Measurements from ENCODE around the gene DAAM1.

The DAAM1 gene

DNA sequence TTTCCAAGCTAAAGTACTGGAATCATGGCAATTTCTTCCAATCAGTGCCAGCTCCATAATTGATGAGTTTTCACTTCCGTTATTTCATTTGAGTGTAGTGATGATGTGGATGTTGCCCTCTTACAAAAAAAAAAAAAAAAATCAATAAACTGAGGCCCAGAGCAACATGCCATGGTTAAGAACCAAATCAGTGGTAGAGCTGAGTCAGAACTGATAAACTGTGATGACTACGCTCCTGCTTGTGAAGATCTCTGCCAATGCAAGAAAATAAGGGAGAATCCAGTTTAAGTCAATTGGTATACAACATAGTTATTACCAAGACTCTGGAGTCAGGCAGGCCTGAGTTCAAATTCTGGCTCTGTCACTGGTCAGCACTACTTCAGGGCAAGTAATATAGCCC, 174.0 kb downstream of the DAAM1 start:
- no peak for DNase-seq (ENCODE audit: low read depth, low spot score)

DNA sequence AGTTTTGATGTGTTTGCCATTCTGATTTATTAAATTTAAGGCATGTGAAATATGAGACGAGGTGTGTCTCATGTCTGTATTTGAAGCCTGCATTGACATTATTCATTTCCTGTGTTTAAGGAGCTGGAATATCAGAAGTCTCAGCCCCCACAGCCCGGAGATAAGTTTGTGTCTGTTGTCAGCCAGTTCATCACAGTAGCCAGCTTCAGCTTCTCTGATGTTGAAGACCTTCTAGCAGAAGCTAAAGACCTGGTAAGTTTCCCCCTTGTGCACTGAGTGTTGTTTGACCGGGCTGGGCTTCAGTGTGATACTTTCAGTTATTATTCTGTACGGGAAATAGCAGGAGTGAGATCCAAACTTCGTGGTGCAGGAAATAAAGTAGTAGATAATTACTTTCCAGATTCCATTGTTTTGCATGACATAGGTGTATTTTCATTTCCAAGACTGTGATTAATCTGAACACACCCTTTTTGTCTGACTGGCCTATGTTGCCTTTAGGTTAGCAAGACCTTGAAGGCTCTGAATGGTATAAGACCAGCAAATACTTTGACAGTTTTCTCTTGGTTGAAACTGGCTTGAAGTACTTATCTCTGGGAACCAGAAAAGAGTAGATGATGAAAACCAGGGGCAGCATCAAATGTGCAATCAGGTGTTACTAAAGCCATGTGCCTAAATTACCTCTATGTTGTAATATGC, 175.2 kb downstream of the DAAM1 start:
- no peak for DNase-seq (ENCODE audit: low read depth, low spot score)

DNA sequence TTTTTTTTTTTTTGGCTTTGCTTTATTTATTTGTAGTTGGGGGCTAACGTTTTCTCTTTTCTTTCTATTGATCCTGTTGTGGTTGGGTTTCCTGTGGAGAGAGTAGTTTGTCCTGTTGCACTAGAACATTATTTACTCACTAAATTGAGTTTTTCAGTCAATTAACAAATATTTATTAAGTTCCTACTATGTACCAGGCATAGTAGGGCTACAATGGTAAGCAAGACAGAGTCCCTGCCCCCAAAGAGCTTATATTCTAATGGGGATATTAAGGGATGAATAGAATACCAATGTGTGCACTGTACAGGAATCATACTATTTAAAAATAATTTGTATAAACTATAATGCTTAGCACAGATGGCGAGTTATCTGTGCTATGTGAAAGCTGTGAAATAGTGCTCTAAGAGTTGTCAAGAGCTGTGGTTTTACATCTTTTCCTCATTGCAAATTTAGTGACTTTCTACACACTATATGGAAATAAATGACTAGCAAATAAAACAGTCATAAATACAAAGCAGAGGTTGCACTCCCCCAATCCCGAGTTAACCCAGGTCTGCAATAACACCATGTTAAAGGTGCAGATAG, 181.8 kb downstream of the DAAM1 start:
- no peak for DNase-seq (ENCODE audit: low read depth, low spot score)

DNA sequence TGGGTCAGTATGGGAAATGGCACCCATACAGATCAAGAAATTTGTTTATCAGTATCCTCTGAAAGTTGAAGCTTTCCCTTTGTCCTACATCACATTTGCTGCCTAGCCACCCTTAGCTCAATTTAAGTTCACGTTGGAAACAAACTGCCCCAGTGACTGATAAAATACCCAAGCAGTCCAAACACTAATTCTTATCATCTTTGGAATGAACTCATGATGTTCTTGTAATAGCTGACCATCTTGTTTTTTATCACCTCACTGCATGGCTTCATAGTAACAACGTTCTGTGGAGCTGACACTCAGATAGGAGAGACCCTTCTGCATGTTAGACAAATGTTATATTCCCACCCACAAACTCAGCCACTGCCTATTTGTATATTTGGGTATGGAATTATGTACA, 183.3 kb downstream of the DAAM1 start:
- DNase-seq (ENCODE audit: low read depth, low spot score): no peak

DNA sequence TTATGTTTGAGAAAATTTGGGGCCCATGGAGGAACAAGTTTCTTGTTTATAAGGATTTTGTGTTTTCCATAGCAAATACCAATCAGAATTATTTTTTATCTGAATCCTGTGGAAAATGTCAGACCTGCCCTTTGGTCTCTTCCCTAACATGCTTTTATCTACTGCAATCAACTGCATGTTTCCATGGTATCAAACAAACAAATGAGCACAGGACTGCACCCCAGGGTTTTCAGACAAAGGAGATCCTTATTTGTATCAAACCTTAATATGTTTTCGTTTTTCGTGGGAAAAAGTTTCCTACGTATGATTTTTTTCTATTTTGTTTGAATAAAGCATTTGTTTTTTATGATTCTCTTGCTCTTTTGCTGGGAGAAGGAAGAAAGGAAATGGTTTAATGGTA, 185.6 kb downstream of the DAAM1 start:
- DNase-seq (ENCODE audit: low read depth, low spot score): no peak

DNA sequence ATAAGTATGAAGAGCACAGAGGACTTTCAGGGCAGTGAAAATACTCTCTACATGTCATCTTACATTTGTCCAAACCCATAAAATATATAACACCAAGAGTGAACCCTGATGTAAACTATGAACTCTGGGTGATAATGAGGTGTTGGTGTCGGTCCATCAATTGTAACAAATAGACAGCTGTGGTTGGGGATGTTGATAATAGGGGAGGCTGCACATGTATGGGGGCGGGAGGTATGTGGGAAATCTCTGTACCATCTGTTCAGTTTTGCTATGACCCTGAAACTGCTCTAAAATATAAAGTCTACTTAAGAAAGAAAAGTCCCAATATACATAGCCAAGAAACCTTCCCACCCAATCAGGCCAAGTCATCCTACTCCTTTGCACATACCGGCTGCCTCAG, 188.2 kb downstream of the DAAM1 start:
- DNase-seq (ENCODE audit: low read depth, low spot score): no peak

DNA sequence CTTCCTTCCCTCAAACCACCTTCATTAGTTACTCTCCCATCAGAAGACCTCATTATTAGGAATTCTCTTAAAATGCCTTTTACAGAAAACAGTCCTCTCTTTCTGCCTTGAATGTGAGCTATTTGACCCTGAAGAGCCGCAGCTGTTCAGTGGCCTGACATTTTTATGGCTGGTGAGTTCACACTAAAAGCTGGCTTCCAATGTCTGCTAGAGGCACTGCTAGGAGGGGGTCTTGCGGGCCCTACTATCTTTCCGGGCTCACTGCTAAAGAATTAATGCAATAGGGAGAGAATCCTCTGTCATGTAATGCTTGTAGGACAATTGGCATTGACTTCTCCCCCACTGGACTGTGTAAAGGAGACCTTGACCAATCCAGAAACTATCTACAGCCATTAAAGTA, 189.0 kb downstream of the DAAM1 start:
- DNase-seq (ENCODE audit: low read depth, low spot score): no peak

DNA sequence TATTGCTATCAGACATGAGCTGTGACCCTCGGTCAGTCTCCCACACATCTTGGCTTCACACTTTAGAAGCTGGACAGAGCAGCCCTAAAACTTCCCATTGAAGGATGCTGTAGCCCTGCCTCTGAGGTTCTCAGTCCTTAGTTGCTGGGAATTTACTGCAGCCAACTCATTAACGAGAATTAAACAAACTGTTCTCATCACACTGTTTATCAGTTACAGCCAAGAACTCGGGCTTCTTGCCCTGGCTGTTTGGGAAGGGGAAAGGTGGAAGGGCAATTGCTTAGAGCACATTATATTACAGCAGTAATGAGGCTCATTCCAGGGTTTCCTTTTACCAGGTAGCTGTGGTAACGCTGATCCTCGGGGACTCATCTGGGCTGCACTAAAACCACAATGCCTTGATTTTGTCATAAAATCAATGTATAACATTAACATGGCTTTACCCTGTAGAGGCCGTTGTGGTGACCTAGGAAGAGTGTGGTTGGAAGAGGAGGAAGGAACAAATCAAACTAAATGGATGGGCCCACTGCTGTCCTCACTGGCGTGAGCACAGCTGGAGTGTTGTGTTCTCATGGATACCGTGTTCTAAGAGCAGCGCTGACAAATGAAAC, 189.6 kb downstream of the DAAM1 start:
- no peak for DNase-seq (ENCODE audit: low read depth, low spot score)

DNA sequence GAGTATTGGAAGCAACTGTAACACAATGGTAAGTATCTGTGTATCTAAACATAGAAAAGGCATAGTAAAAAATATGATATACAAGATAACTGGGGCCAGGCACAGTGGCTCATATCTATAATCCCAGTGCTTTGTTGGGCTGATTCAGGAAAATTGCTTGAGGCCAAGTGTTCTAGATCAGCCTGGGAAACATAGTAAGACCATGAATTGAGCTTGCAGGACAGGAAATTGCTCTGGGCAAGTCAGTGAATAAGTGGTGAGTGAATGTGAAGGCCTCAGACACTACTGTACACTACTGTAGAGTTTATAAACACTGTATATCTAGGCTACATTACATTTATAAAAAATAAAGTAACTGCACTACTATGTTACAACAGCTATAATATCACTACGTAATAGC, 201.5 kb downstream of the DAAM1 start:
- no peak for DNase-seq (ENCODE audit: low read depth, low spot score)

DNA sequence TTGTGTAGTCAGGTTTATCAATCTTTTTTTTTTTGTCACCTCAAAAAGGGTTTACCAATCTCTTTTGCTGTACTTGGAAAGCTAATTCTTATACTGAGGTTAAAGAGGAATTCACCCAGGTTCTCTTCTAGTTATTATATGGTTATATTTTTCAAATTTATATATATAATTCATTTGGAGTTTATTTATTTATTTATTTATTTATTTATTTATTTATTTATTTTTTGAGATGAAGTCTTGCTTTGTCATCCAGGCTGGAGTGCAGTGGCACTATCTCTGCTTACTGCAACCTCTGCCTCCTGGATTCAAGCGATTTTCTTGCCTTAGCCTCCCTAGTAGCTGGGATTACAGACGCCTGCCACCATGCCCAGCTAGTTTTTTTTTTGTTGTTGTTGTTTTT, 202.9 kb downstream of the DAAM1 start:
- no peak for DNase-seq (ENCODE audit: low read depth, low spot score)

DNA sequence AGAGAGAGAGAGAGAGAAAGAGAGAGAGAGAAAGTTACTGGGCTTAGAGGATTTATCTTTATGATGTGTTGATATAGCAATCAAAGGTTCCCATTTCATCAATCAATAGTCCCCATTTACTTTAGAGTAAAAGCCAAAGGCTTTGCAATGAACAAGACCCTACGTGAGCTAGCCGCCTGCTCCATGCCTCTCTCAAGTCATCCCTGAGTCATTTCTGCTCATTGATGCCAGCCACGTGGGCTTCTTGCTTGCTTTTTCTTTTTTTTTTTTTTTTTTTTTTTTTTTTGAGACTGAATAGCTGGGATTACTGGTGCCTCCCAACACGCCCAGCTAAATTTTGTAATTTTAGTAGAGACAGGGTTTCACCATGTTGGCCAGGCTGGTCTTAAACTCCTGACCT, 205.8 kb downstream of the DAAM1 start:
- DNase-seq (ENCODE audit: low read depth, low spot score): no peak

DNA sequence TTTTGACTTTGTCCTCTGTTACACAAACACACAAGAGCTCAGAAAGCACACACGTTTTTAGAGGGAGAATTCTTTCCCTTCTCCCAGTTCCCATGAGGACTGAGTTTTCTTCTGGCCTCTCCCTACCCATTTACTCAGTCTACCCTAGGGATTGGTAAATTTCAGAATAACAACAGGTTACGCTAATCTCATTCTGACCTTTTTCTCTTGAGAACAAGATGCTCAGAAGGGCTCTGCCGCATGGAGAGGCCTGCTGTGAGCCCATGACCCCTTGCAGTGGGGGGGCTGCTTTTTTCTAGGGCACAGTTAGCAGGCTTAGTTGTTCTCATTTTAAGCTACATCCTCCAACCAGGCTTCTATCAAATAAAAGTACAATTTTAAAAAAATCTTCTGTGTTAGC, 207.2 kb downstream of the DAAM1 start:
- DNase-seq (ENCODE audit: low read depth, low spot score): peak; percentile 64

DNA sequence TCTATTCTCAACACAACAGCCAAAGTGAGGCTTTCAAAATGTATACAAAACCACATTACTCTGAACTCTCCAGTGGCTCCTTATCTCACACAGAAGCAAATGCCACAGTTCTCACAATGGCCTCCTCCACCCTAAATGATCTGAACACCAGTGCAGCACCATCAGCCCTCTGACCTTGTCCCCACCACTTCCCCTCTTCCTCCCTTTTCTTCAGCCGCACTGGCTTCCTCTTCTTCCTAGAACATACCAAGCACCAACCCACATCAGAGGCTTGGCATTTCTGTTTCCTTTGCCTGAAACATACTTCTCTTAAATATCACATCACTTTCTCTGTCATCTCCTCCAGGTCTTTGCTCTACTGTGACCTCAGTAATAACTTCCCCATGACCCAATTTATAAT, 210.4 kb downstream of the DAAM1 start:
- DNase-seq (ENCODE audit: low read depth, low spot score): no peak

DNA sequence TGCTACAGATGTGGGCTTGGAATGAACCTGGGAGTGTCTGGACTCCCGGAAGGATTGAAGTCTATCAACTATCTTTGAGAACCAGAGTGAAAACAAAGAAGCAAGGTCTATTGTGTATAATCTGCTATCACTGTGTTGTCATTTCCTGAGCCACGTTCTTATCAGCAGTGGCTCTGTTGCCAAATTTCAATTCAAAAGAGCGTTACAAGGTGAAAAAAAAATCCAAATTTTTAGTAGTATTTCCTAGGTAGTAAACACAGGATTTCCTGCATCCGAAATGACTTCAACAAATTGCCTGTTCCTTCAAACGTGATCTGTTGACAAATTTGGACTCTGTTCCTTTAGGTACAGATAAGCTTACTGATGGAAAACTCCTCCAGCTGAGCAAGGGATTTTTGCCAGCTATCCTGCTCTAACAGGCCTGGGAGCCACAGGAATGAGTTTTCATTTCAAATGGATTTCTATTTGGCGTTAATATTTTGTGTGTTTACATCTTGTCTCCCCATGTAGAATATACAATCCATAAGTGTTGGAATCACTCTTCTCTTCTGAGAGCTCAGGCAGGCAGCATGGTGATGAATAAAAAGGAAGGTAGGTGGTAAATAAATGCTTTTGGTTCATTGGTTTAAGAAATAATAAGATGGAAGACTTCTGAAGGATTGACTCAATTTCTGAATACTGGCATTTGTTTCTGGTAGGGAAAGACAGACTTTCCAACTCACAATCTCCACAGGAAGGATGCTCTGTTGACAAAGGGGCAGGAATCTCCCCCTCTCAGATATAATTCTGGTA, 218.2 kb downstream of the DAAM1 start:
- no peak for DNase-seq (ENCODE audit: low read depth, low spot score)

DNA sequence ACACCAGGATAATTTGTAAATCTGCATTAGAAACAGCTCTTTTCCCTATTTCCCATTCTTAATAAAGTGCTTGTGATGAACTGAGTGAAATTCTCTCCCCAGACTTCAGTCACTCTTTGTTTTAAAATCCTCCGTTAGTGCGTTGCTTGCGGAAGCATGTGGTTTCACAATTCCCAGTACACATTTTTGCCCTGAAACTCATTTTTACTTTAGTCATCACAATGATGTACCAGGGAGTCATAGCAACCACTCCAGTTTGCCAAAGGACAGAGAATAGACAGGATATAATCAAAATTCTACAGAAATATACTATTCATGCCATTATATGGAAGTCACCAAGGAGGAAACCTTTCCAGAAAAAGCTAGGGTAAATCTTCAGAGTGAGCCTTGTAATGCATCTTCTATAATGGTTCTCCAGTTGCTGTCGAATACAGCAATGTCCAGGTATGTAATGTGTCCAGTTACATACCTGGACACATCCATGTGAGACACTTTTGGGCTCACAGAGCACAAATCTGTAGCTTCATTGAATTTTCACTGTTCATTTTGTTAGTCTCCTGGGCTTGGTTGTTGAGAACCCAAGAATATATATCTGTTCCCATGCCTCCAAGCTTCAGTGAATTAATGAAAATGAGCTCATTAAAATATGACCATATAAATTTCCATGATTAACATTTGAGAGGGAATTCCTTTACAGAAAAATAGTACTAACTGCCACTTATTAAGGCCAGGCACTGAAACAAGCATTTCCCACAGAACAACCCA, 219.0 kb downstream of the DAAM1 start:
- DNase-seq (ENCODE audit: low read depth, low spot score): peak; percentile 32

DNA sequence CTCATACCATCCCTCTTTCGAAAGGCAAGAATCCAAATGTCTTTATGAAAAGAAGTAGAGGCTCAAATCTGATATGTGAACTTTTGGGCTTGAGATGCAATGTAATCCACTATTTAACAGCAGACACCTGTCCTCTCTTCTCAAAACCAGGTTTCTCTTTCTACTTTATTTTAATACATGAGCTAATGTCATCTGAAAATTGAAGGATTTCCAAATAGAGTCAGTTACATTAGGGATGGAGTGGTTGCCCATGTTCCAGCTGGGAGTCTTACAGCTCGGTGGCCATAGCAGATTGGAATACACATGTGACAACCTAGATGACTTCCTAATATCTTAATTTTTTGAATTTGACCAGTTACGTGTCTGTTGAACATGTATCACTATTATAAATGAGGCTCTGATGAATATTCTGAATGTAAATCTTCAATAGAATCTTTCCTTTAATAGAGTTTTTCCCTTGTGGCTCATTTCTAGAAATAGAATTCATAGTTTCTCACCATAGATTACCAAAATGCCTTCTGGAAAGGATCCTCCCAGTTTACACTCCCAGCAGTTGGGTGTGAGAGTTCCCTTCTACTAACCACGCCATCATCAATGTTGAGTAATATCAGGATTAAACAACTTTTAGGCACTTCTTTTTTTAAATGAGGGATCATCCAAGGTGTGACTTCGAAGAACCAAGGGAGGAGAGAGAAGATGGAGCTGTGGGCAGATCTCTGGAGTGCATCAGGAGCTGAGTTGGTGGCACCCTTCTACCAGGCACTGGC, 227.6 kb downstream of the DAAM1 start:
- DNase-seq (ENCODE audit: low read depth, low spot score): no peak

DNA sequence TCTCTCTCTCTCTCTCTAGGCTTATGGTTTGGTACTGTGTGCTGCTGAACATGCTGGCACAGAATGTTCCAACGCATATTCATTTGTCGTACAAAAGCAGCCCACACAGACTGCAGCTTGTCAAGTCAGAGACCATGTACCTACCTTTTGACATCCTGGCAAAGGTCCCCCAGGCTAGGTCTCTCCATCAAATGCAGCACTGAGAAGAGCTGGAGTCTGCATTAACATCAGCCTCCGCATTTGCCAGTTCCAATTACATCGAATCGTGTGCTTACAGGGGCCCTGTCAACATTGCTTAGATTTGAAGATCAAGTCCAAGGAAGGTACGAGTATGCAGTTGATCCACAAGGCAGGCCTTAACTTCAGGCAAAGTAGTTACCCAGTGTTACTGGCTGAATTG, 228.8 kb downstream of the DAAM1 start:
- no peak for DNase-seq (ENCODE audit: low read depth, low spot score)

DNA sequence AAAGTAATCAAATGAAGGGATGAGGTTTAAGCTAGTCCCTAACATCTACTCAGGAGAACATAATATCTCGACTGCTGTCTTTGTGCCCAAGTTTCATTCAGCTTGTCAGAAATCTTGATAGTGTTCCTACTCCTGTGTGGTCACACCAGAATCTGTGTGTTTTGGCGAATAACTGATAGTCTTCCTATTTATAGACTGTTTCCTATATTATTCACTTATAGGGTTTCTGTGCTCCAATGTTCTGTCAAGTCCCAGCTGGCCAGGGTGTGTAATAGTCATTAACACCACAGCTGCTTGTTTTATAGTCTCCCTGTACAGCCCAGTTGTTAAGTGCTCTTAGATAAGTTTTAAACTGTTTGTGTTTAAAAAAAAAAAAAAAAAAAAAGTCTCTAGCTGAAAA, 230.8 kb downstream of the DAAM1 start:
- no peak for DNase-seq (ENCODE audit: low read depth, low spot score)
